ENCODE results near the gene TRIP12.

GRCh38 chr2:229874647-229875046 is 47.2 kb downstream of the TRIP12 start:
- TF ChIP-seq CTCF (IDR thresholded peaks at IDR 0.05) (no peak), POLR2AphosphoS5 (IDR thresholded peaks at IDR 0.05) (no peak), POLR2A (IDR thresholded peaks at IDR 0.05) (no peak)

Data from prostate gland (tissue), 2 donors.